Psoas muscle (tissue), 8 donors: ENCODE data around the gene POGZ. TPM values are rescaled to one million over a fixed set of nuclear protein-coding genes. Genes with fewer than 3 reads are reported as not detected.
"Not testable (repeated sequence)": the region's sequence is repeated elsewhere in the genome, so short reads cannot be mapped to it uniquely, and the experiment has no call there.

Source experiments
- ATAC-seq, 4 donors: fragments of 200-7000 bp; cut with Tn5 transposase; one replicate each; pipeline ENCODE4 v1.9.1; 2020; ENCODE audit warnings: moderate library complexity in 3 of 4, mild to moderate bottlenecking in 2 of 4
- DNase-seq, 2 donors: peaks; one replicate each; pipeline ENCODE4 v3.0.0-alpha.2; 2020
- H3K27ac ChIP-seq: fragments of 200-600 bp; one replicate; pipeline ENCODE4 v1.8.0; 2022
- H3K27me3 ChIP-seq, 3 donors: fragments of 200-600 bp in 1 of 3; one replicate each; pipeline versions ENCODE4 v1.6.1 to v1.8.0; 2013 to 2022; ENCODE audit warnings: low read length in 2 of 3, mild to moderate bottlenecking in 2 of 3, moderate library complexity in 1 of 3; ENCODE audit not compliant: insufficient read depth in 3 of 3
- H3K36me3 ChIP-seq, 2 donors: fragments of 200-600 bp in 1 of 2; one replicate each; pipeline versions ENCODE4 v1.6.1 to v1.8.0; 2013 to 2022; ENCODE audit warnings: low read depth in 1 of 2, mild to moderate bottlenecking in 1 of 2, moderate library complexity in 1 of 2; ENCODE audit not compliant: insufficient read depth in 1 of 2
- H3K4me1 ChIP-seq: fragments of 200-600 bp; one replicate; pipeline ENCODE4 v1.8.0; 2022
- H3K4me3 ChIP-seq: fragments of 200-600 bp; one replicate; pipeline ENCODE4 v1.8.0; 2022; ENCODE audit warnings: mild to moderate bottlenecking
- H3K9me3 ChIP-seq: fragments of 200-600 bp; one replicate; pipeline ENCODE4 v1.8.0; 2022
- CTCF ChIP-seq: fragments of 200-600 bp; IDR thresholded peaks from one replicate; pipeline ENCODE4 v1.8.0; 2022; ENCODE audit warnings: antibody characterized with exemption
- WGBS, 3 donors: extraction: QIAGEN DNeasy Blood & Tissue Kit; methylation state at CpG; one replicate each; pipeline versions ENCODE4 v1.1.6 to v1.1.7; 2013; 5-methylcytosine and 5-hydroxymethylcytosine counted together
- intact Hi-C, 2 donors: fragments of 100-400 bp; cut with DNase I; formaldehyde crosslinking; loops; one replicate each; pipeline versions ENCODE4 v1.11.0 to v1.14.2; 2022
- polyA plus RNA-seq, 3 donors: library from polyadenylated mRNA; stranded (reverse); fragments of 200-250 nt; gene quantifications; one replicate each; pipeline ENCODE4 v1.2.3, GENCODE V29; 2013
- total RNA-seq, 4 donors: library from RNA; stranded (reverse); fragmentation: NEBNext Ultra II Directional in 2 of 4; extraction: Animal tissue kit (Norgen Biotek cat#: 25700) in 2 of 4; gene quantifications; one replicate each; pipeline versions ENCODE4 v1.2.1 to v1.2.4, GENCODE V29; 2021 to 2023
- donor health status: healthy with polysubstance abuse.
- donor health status: DM: no; HTN: no; CAD: no; lungs with moderate emphysema.
- donor health status: Bipolar disorder and iron deficiency.
- donor health status: healthy.
- donor health status: DM: yes; HTN: yes; CAD: no.
- donor health status: DM: no; HTN: no; CAD: no.
- donor health status: DM: no; HTN: no; CAD: no.
- donor health status: DM: yes; HTN: yes; CAD: no.

Gene POGZ
- total and polyA plus RNA-seq, 7 donors = 6.7 to 45.1 (median 26.5) TPM

GRCh38 chr1:151393583-151393982, 65.7 kb downstream of the POGZ start:
- no peaks in the 10 kb centered on the region for H3K9me3 ChIP-seq
- ATAC-seq = no peak
- intact Hi-C loops = loop anchor here in 1 of 2 donors (10.0 kb wide), 1 partner anchor 49 kb away; the partner anchor contains the start of gene RFX5
- no peak overlapping the region for H3K27ac ChIP-seq
- H3K27me3 ChIP-seq = no peaks in the 10 kb centered on the region
- no peaks in the 10 kb centered on the region for H3K4me1 ChIP-seq
- no peak overlapping the region for H3K4me3 ChIP-seq
- DNase-seq = no peak
- TF ChIP-seq CTCF = no peak
- H3K36me3 ChIP-seq = no peaks in the 10 kb centered on the region

- Histone ChIP-seq H3K4me3 (no peak overlapping the region), H3K27me3 (no peaks in the 10 kb centered on the region), H3K27ac (no peak overlapping the region), H3K9me3 (no peaks in the 10 kb centered on the region), H3K36me3 (no peaks in the 10 kb centered on the region), H3K4me1 (no peaks in the 10 kb centered on the region)
- 80 to 86% (median 81%) methylated on average over 3 of the region's 3 CpGs for WGBS, 3 donors
- DNase-seq = no peak
- no peak for ATAC-seq
- no peak for TF ChIP-seq CTCF
- intact Hi-C loops = loop anchor here in 1 of 2 donors (10.0 kb wide), 1 partner anchor 46 kb away; the partner anchor contains the start of gene RFX5
These were observed 68.2 kb downstream of the POGZ start for GRCh38 chr1:151391079-151391563.

- H3K4me3 ChIP-seq, H3K9me3 ChIP-seq: not testable (repeated sequence)
- intact Hi-C loops = loop anchor here in 1 of 2 donors (10.0 kb wide), 1 partner anchor 46 kb away; the partner anchor contains the start of gene RFX5
These were observed 68.8 kb downstream of the POGZ start for GRCh38 chr1:151390221-151391078.

GRCh38 chr1:151386002-151386401, 73.3 kb downstream of the POGZ start:
- intact Hi-C loops = no loop called here

More at GRCh38 chr1:151390221-151391078, 68.8 kb downstream of the POGZ start:
- H3K4me1 ChIP-seq, DNase-seq, H3K36me3 ChIP-seq, H3K27me3 ChIP-seq, ATAC-seq, H3K27ac ChIP-seq: not testable (repeated sequence)
- 92 to 95% (median 92%) methylated on average over 20 to 22 of the region's 22 CpGs for WGBS, 3 donors

More at GRCh38 chr1:151386002-151386401, 73.3 kb downstream of the POGZ start:
- no peak for TF ChIP-seq CTCF
- Histone ChIP-seq H3K4me3 (no peak overlapping the region), H3K27ac (no peak overlapping the region), H3K9me3 (no peaks in the 10 kb centered on the region), H3K36me3 (no peaks in the 10 kb centered on the region), H3K4me1 (no peaks in the 10 kb centered on the region), H3K27me3 (no peaks in the 10 kb centered on the region)
- ATAC-seq (no peak), DNase-seq (no peak)
- WGBS, 3 donors = 87 to 93% (median 90%) methylated on average over 2 of the region's 2 CpGs
